HepG2 (cell line): ENCODE results near the gene DENND10. TPM values are rescaled to one million over a fixed set of nuclear protein-coding genes. Genes with fewer than 3 reads are reported as not detected.

Experiments
- AGO1 ChIP-seq: fragments of 200-400 bp; formaldehyde crosslinking; IDR thresholded peaks from 2 replicates; pipeline ENCODE4 v1.6.1; 2017; ENCODE audit warnings: mild to moderate bottlenecking, low read depth, low read length, moderate library complexity; ENCODE audit not compliant: poor library complexity, severe bottlenecking
- ARID2 ChIP-seq: sonication (generic); formaldehyde crosslinking; IDR thresholded peaks from 2 replicates; pipeline ENCODE4 v1.8.1; 2022; ENCODE audit warnings: mild to moderate bottlenecking, missing genetic modification reagents, borderline replicate concordance
- CEBPG ChIP-seq: IDR thresholded peaks from 2 replicates; pipeline ENCODE4 v1.6.1; 2016
- KMT2A ChIP-seq: sonication (generic); formaldehyde crosslinking; IDR thresholded peaks from 2 replicates; pipeline ENCODE4 v1.4.0; 2020; ENCODE audit warnings: missing genetic modification reagents
- MTA3 ChIP-seq: sonication (generic); formaldehyde crosslinking; IDR thresholded peaks from 2 replicates; pipeline ENCODE4 v1.4.0; 2020; ENCODE audit warnings: missing genetic modification reagents
- POLR2A ChIP-seq, 2 experiments: IDR thresholded peaks; 2 replicates each; pipeline ENCODE4 v1.6.1; 2011; ENCODE audit warnings: low read depth in 2 of 2, low read length in 2 of 2, mild to moderate bottlenecking in 1 of 2, moderate library complexity in 1 of 2; ENCODE audit not compliant: insufficient read depth in 1 of 2
- RFXANK ChIP-seq: IDR thresholded peaks from 2 replicates; pipeline ENCODE4 v1.6.1; 2016
- STAT6 ChIP-seq: sonication (generic); formaldehyde crosslinking; IDR thresholded peaks from 2 replicates; pipeline ENCODE4 v1.4.0; 2020; ENCODE audit warnings: missing genetic modification reagents, mild to moderate bottlenecking, borderline replicate concordance
- TEF ChIP-seq: sonication (generic); formaldehyde crosslinking; IDR thresholded peaks from 2 replicates; pipeline ENCODE4 v1.5.0; 2020; ENCODE audit warnings: missing genetic modification reagents
- U2AF1 ChIP-seq: fragments of 200-400 bp; formaldehyde crosslinking; optimal IDR thresholded peaks from 2 replicates; pipeline ENCODE3; 2017; ENCODE audit warnings: mild to moderate bottlenecking, low read depth, low read length
- ZC3H4 ChIP-seq: sonication (generic); formaldehyde crosslinking; IDR thresholded peaks from 2 replicates; pipeline ENCODE4 v1.4.0; 2020; ENCODE audit warnings: missing genetic modification reagents, borderline replicate concordance
- ZNF10 ChIP-seq: sonication (generic); formaldehyde crosslinking; IDR thresholded peaks from 2 replicates; pipeline ENCODE4 v1.4.0; 2020; ENCODE audit warnings: mild to moderate bottlenecking, low read depth, missing genetic modification reagents, borderline replicate concordance
- ZNF260 ChIP-seq: sonication (generic); formaldehyde crosslinking; IDR thresholded peaks from 2 replicates; pipeline ENCODE4 v1.4.0; 2020; ENCODE audit warnings: missing genetic modification reagents, low read depth, mild to moderate bottlenecking, borderline replicate concordance
- ZNF318 ChIP-seq: sonication (generic); formaldehyde crosslinking; IDR thresholded peaks from 2 replicates; pipeline ENCODE4 v1.4.0; 2020; ENCODE audit warnings: mild to moderate bottlenecking, missing genetic modification reagents
- ZNF503 ChIP-seq: sonication (generic); formaldehyde crosslinking; IDR thresholded peaks from 2 replicates; pipeline ENCODE4 v1.4.0; 2020; ENCODE audit warnings: missing genetic modification reagents
- ZNF558 ChIP-seq: sonication (generic); formaldehyde crosslinking; IDR thresholded peaks from 2 replicates; pipeline ENCODE4 v1.9.0; 2022; ENCODE audit warnings: mild to moderate bottlenecking, missing genetic modification reagents, borderline replicate concordance
- polyA plus RNA-seq, 8 experiments: library from polyadenylated mRNA; depleted of rRNA in 3 of 8; stranded (reverse) in 7 of 8; unstranded in 1 of 8; fragments of >200 nt; fragmentation: Illumina TruSeq in 4 of 8; extraction: Trizol in 4 of 8; gene quantifications; 2 replicates each; pipeline versions ENCODE4 v1.2.1 to v1.2.3, GENCODE V29; 2011 to 2016; ENCODE audit warnings: low read depth in 4 of 8, missing spikeins in 1 of 8, mixed read lengths in 1 of 8; ENCODE audit not compliant: insufficient read depth in 1 of 8
- total RNA-seq, 5 experiments: library from RNA; depleted of rRNA; stranded (reverse); fragments of >200 nt; fragmentation: Illumina TruSeq; extraction: Trizol; gene quantifications; 2 replicates each; pipeline ENCODE4 v1.2.3, GENCODE V29; 2016; ENCODE audit warnings: low read depth in 1 of 5

The DENND10 gene
- total and polyA plus RNA-seq, 2 of the 13 experiments (the other 11 are each of a cell fraction or from before 2014, with no cell fraction given), result 43.7 to 78.8 TPM

GRCh38 chr10:119080521-119081259 is 23.2 kb upstream of the DENND10 start, which contains the start of gene EIF3A (continued):
- TF ChIP-seq STAT6 (no peak), ZNF503 (CRISPR knock-in tag) (no peak; the same call in 1 of the 2 replicates), CEBPG (CRISPR knock-in tag) (peak; percentile 23; the same call in 1 of the 2 replicates), RFXANK (CRISPR knock-in tag) (no peak), ZNF10 (no peak), KMT2A (CRISPR knock-in tag) (peak; percentile 79), MTA3 (CRISPR knock-in tag) (no peak), ZNF558 (CRISPR knock-in tag) (peak; percentile 96; the same call in 1 of the 2 replicates), ZNF318 (CRISPR knock-in tag) (no peak), U2AF1 (no peak), ARID2 (CRISPR knock-in tag) (peak; percentile 77; the same call in 1 of the 2 replicates), ZNF260 (CRISPR knock-in tag) (no peak), TEF (CRISPR knock-in tag) (no peak), ZC3H4 (CRISPR knock-in tag) (no peak), AGO1 (no peak), POLR2A (IDR thresholded peaks at IDR 0.05; ENCODE audit: insufficient read depth in 1 of 2, low read depth in 2 of 2, low read length in 2 of 2) (peak; percentile 93 to 99)
